Left ventricle myocardium inferior (tissue), 1 donor: ENCODE results near the gene GAL3ST2. TPM values are rescaled to one million over a fixed set of nuclear protein-coding genes. Genes with fewer than 3 reads are reported as not detected.

Experiments used
- DNase-seq: peaks from one replicate; pipeline ENCODE4 v3.0.0-alpha.2; 2020
- H3K27ac ChIP-seq: fragments of 200-600 bp; replicated peaks from 2 replicates; pipeline ENCODE4 v1.8.0; 2021
- H3K27me3 ChIP-seq: fragments of 200-600 bp; 2 replicates; pipeline ENCODE4 v1.8.0; 2021; ENCODE audit warnings: low read depth
- H3K36me3 ChIP-seq: fragments of 200-600 bp; 2 replicates; pipeline ENCODE4 v1.8.0; 2021
- H3K4me1 ChIP-seq: fragments of 200-600 bp; 2 replicates; pipeline ENCODE4 v1.8.0; 2021
- H3K4me3 ChIP-seq: fragments of 200-600 bp; 2 replicates; pipeline ENCODE4 v1.8.0; 2021; ENCODE audit warnings: mild to moderate bottlenecking, moderate library complexity
- H3K9me3 ChIP-seq: fragments of 200-600 bp; replicated peaks from 2 replicates; pipeline ENCODE4 v1.8.0; 2021
- intact Hi-C: fragments of 100-400 bp; cut with micrococcal nuclease; formaldehyde crosslinking; loops from one replicate; pipeline ENCODE4 v1.11.0; 2022
- total RNA-seq: library from RNA; stranded (reverse); fragmentation: NEBNext Ultra II Directional; extraction: Animal tissue kit (Norgen Biotek cat#: 25700); gene quantifications from one replicate; pipeline ENCODE4 v1.2.1, GENCODE V29; 2021
- TF ChIP-seq, protein P1 (sequence below): fragments of 200-600 bp; IDR thresholded peaks from 2 replicates; pipeline ENCODE4 v1.8.0; 2021; ENCODE audit warnings: antibody characterized with exemption, mild to moderate bottlenecking, borderline replicate concordance
- donor health status: DM: no; HTN: yes; CAD: no; lungs with severe emphysema.

Gene GAL3ST2
- total RNA-seq, 1 donor from 2014 or later: not detected

DNA sequence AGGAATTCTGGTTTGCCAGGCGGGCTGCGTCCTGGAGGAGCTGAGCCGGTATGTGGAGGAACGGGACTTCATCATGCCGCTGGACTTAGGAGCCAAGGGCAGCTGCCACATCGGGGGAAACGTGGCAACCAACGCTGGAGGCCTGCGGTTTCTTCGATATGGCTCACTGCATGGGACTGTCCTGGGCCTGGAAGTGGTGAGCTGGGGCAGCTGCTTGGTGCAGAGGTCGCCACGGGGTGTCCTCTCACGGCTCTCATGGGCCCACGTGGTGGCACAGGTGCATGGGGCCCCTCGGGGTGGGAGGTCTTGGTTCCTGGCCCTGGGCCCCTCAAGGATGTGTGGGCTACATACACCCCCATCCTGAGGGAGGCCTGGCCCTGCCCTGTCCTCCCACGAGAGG, 33.0 kb upstream of the GAL3ST2 start:
- DNase-seq: no peak
- TF ChIP-seq, protein P1, sequence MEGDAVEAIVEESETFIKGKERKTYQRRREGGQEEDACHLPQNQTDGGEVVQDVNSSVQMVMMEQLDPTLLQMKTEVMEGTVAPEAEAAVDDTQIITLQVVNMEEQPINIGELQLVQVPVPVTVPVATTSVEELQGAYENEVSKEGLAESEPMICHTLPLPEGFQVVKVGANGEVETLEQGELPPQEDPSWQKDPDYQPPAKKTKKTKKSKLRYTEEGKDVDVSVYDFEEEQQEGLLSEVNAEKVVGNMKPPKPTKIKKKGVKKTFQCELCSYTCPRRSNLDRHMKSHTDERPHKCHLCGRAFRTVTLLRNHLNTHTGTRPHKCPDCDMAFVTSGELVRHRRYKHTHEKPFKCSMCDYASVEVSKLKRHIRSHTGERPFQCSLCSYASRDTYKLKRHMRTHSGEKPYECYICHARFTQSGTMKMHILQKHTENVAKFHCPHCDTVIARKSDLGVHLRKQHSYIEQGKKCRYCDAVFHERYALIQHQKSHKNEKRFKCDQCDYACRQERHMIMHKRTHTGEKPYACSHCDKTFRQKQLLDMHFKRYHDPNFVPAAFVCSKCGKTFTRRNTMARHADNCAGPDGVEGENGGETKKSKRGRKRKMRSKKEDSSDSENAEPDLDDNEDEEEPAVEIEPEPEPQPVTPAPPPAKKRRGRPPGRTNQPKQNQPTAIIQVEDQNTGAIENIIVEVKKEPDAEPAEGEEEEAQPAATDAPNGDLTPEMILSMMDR: no peak
- Histone ChIP-seq H3K27ac (no peak overlapping the region), H3K36me3 (peaks cover 24% of the 10 kb centered on the region), H3K27me3 (no peaks in the 10 kb centered on the region), H3K9me3 (peaks cover 9% of the 10 kb centered on the region), H3K4me1 (no peaks in the 10 kb centered on the region), H3K4me3 (no peak overlapping the region)
- intact Hi-C loops: no loop called here

DNA sequence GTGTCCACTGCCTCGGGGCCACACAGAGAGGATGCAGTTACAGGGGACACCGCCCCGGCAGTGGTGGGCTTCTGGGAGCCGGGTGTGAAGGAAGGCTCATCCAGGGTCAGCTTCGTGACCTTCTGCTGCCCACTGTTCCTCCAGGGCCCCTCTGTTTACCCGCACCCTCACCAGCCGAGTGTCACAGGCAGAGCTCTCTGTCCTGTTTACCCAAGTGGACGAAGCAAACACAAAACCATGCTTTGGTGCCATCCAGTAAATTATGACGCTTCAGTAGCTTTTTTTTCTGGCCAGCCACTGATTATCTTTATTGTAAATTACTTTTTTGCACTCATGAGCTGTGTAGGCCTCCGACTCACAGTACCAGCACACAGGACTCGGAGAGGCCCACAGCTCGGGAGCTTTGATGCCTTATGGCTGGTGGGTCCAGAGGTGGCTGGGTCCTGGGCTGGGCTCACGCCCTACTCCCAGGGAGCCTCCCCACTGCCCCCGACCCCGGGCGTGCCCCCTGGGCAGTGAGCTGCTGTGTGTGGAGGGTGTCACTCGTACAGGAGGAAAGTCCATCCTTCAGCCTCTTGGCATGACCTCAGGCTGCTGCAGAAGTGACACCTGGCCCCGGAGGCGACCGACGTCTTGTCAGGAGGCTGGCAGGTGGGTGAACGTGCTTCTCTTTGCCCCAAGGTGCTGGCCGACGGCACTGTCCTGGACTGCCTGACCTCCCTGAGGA, 32.4 kb upstream of the GAL3ST2 start:
- DNase-seq: no peak
- Histone ChIP-seq H3K4me1 (no peaks in the 10 kb centered on the region), H3K9me3 (peaks cover 9% of the 10 kb centered on the region), H3K36me3 (peaks cover 30% of the 10 kb centered on the region), H3K27me3 (no peaks in the 10 kb centered on the region), H3K4me3 (no peak overlapping the region), H3K27ac (no peak overlapping the region)
- TF ChIP-seq, protein P1: no peak
- intact Hi-C loops: no loop called here

DNA sequence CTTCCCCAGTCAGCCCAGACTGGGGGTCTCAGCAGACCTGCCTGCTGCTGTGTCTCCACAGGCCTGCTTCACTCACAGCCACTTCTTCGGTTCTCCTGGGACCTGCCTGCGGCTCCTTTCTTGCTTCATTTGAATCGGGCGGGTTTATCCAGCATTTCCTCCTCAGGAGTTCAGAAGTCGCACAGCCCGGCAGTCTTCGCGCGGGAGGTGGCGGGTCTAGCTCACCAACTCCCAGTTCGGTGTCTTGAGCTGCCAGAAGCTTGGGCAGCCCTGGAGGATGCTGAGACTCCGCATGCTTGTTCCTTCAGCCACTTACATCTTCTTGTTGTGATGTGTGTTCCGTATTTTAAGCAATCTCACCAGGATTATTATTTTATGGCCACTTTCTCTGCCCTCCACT, 31.3 kb upstream of the GAL3ST2 start:
- intact Hi-C loops: no loop called here
- TF ChIP-seq, protein P1: no peak
- Histone ChIP-seq H3K4me3 (no peak overlapping the region), H3K36me3 (peaks cover 31% of the 10 kb centered on the region), H3K27me3 (no peaks in the 10 kb centered on the region), H3K27ac (no peak overlapping the region), H3K4me1 (peaks cover 5% of the 10 kb centered on the region), H3K9me3 (peaks cover 9% of the 10 kb centered on the region)
- no peak for DNase-seq

DNA sequence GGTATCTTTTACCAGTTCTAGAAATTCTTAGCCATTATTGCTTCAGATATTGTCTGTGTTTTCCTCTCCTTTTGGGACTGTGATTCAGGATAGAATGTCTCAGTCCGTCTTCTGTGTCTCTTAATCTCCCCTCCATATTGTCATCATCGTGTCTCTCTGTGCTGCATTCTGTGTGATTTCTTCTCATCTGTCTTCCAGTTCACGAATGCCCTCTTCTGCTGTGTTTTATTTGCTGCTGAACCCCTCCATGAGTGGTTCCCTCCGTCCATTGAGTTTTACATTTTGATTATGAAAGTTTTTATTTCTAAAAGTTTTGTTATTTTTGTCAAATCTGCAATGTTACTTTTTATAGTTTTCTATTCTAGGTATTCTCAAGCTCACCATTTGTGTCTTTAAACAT, 30.5 kb upstream of the GAL3ST2 start:
- intact Hi-C loops: no loop called here
- peaks cover 31% of the 10 kb centered on the region for H3K36me3 ChIP-seq
- no peaks in the 10 kb centered on the region for H3K27me3 ChIP-seq
- TF ChIP-seq, protein P1: no peak
- no peak for DNase-seq
- H3K27ac ChIP-seq: no peak overlapping the region
- H3K4me3 ChIP-seq: no peak overlapping the region
- H3K9me3 ChIP-seq: peaks cover 9% of the 10 kb centered on the region
- peaks cover 12% of the 10 kb centered on the region for H3K4me1 ChIP-seq

DNA sequence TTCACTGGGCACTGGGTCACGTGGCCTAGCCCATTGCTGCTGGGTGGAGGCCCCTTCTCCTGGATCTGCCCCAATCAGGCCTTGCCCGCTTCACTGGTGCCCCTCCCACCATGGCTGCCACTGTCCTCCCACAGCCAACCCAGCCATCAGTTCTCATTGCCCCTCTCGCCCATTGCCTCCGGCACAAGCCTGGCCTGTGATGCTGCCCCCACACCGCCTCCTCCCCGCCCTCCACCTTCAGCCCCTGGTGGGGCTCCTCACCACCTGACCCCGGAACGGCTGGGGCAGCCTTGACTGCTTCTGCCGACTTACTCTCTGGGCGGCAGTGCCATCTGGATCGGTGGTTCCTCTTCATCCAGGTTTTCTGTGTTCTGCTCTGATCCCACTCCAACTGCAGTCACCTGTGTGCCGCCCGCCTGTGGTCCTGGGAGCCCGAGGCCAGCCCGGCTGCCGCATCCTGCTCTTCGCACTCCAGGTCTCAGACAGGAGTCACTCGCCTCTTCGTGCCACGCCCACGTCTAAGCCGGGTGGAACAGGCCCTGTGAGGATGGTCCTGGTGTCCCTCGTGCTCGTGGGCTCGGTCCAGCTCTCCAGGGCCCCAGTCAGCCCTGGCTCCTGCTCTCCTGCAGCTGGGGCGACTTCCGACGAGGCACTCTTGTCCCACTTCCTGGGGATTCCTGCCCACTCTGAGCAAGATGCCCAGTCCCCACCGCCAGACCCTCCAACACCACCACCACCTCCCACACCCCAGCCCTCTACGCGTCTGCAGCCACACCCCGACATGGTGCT, 28.0 kb upstream of the GAL3ST2 start:
- DNase-seq: no peak
- peaks cover 30% of the 10 kb centered on the region for H3K36me3 ChIP-seq
- intact Hi-C loops: no loop called here
- H3K27ac ChIP-seq: no peak overlapping the region
- peaks cover 9% of the 10 kb centered on the region for H3K9me3 ChIP-seq
- H3K4me3 ChIP-seq: no peak overlapping the region
- H3K27me3 ChIP-seq: no peaks in the 10 kb centered on the region
- H3K4me1 ChIP-seq: peaks cover 12% of the 10 kb centered on the region
- TF ChIP-seq, protein P1: no peak
